D341Med (cell line): ENCODE results near the gene DCDC2B.

Experiments
- DNase-seq: peaks from one replicate; pipeline ENCODE4 v3.0.0; 2012; ENCODE audit warnings: low spot score

The DCDC2B gene

DNA sequence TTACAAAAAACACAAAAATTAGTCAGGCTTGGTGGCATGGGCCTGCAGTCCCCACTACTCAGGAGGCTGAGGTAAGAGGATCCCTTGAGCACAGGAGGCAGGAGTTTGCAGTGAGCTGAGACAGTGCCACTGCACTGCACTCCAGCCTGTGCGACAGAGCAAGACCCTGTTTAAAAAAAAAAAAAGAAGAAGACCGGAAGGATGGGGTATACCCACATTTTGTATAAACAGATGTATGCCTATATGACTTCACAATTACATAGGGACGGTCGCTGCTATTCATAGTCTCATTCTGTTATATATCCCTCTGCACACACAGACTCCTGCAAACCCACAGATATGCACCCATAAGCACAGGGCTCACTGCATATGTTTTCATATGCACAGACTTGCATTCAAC, 54.9 kb downstream of the DCDC2B start:
- no peak for DNase-seq
